ENCODE data around the gene MTFP1. TPM values are rescaled to one million over a fixed set of nuclear protein-coding genes. Genes with fewer than 3 reads are reported as not detected.

Gene MTFP1
- total and polyA plus RNA-seq, 9 of the 15 experiments (the other 6 are each of a cell fraction or from before 2014, with no cell fraction given): 10.7 to 52.0 (median 30.1) TPM

DNA sequence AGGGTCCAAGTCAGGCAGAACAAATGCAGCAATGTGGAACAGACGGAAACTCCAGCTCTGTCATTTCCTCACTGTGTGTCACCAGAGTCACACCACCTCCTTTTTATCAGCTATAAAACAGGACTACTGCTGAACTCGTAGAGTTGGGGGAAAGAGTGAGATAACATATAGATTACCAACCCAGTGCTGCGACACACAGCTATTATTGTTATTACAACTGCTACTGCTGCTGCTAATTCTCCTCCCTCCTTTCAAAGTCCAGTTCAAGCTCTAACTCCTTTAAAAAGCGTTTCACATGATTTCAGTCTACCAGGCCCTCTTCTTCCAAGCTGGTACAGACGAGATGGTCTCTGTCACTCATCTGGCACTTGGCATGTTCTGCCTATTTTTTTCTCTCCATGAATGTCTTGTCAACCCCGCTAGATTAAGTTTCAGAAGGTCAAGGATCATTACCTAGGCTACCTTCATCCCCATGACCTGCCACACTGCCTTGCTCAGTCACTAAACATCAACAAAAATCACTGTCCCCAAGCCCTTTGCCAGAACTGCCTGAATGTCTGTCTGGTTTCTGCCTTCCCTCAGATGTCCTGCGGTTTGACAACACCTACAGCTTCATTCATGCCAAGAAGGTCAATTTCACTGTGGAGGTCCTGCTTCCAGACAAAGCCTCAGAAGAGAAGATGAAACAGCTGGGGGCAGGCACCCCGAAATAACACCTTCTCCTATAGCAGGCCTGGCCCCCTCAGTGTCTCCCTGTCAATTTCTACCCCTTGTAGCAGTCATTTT, 3.7 kb upstream of the MTFP1 start (continued):
- TF ChIP-seq NONO (IDR thresholded peaks at IDR 0.05; ENCODE audit: low read depth in 2 of 2, low read length in 1 of 2) (no peak), DACH1 (IDR thresholded peaks at IDR 0.05; ENCODE audit: partially characterized antibody) (peak; percentile 35), MTA3 (IDR thresholded peaks at IDR 0.05; ENCODE audit: borderline replicate concordance) (peak; percentile 55; the same call in 1 of the 2 replicates), TGIF2 (CRISPR knock-in tag; IDR thresholded peaks at IDR 0.05) (no peak), GTF2A2 (tag; IDR thresholded peaks at IDR 0.05) (no peak), POLR2B (IDR thresholded peaks at IDR 0.05; ENCODE audit: low read depth, partially characterized antibody) (peak; percentile 22), ZNF217 (CRISPR knock-in tag; IDR thresholded peaks at IDR 0.05) (no peak), POLR2G (IDR thresholded peaks at IDR 0.05; ENCODE audit: low read depth, low read length) (no peak), RAD21 (CRISPR knock-in tag; conservative IDR thresholded peaks at IDR 0.05 in 1 of 2, IDR thresholded peaks at IDR 0.05 in 1 of 2) (peak in 1 of 2 experiments; percentile 17; a peak in 1 of 4 replicates), NR2C2 (CRISPR knock-in tag; IDR thresholded peaks at IDR 0.05) (no peak), NR2C2 (tag; IDR thresholded peaks at IDR 0.05) (no peak; the same call in 1 of the 2 replicates), PURB (CRISPR knock-in tag; IDR thresholded peaks at IDR 0.05; ENCODE audit: low read depth) (no peak), LEF1 (IDR thresholded peaks at IDR 0.05) (peak; percentile 85), PCBP1 (IDR thresholded peaks at IDR 0.05; ENCODE audit: low read depth, low read length, poor library complexity, severe bottlenecking) (no peak), BCOR (IDR thresholded peaks at IDR 0.05) (peak; percentile 48; the same call in 1 of the 2 replicates), BACH1 (tag; IDR thresholded peaks at IDR 0.05) (peak; percentile 39; the same call in 1 of the 2 replicates), MCM2 (IDR thresholded peaks at IDR 0.05; ENCODE audit: low read depth) (no peak), HINFP (tag; conservative IDR thresholded peaks at IDR 0.05; ENCODE audit: low read depth) (no peak), ZNF23 (CRISPR knock-in tag; IDR thresholded peaks at IDR 0.05) (no peak)
- TF ChIP-seq, protein P1, sequence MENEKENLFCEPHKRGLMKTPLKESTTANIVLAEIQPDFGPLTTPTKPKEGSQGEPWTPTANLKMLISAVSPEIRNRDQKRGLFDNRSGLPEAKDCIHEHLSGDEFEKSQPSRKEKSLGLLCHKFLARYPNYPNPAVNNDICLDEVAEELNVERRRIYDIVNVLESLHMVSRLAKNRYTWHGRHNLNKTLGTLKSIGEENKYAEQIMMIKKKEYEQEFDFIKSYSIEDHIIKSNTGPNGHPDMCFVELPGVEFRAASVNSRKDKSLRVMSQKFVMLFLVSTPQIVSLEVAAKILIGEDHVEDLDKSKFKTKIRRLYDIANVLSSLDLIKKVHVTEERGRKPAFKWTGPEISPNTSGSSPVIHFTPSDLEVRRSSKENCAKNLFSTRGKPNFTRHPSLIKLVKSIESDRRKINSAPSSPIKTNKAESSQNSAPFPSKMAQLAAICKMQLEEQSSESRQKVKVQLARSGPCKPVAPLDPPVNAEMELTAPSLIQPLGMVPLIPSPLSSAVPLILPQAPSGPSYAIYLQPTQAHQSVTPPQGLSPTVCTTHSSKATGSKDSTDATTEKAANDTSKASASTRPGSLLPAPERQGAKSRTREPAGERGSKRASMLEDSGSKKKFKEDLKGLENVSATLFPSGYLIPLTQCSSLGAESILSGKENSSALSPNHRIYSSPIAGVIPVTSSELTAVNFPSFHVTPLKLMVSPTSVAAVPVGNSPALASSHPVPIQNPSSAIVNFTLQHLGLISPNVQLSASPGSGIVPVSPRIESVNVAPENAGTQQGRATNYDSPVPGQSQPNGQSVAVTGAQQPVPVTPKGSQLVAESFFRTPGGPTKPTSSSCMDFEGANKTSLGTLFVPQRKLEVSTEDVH (IDR thresholded peaks at IDR 0.05; ENCODE audit: low read depth, partially characterized antibody): no peak
- TF ChIP-seq, protein P2, sequence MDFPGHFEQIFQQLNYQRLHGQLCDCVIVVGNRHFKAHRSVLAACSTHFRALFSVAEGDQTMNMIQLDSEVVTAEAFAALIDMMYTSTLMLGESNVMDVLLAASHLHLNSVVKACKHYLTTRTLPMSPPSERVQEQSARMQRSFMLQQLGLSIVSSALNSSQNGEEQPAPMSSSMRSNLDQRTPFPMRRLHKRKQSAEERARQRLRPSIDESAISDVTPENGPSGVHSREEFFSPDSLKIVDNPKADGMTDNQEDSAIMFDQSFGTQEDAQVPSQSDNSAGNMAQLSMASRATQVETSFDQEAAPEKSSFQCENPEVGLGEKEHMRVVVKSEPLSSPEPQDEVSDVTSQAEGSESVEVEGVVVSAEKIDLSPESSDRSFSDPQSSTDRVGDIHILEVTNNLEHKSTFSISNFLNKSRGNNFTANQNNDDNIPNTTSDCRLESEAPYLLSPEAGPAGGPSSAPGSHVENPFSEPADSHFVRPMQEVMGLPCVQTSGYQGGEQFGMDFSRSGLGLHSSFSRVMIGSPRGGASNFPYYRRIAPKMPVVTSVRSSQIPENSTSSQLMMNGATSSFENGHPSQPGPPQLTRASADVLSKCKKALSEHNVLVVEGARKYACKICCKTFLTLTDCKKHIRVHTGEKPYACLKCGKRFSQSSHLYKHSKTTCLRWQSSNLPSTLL (IDR thresholded peaks at IDR 0.05): no peak
